HCT116 (cell line): ENCODE measurements around the gene ATP6V1E1.

Experiments
- CEBPB ChIP-seq: IDR thresholded peaks from 2 replicates; pipeline ENCODE4 v1.6.1; 2012; ENCODE audit warnings: low read depth
- CTCF ChIP-seq, 3 experiments: fragments of 200-600 bp in 1 of 3; sonication (generic) in 1 of 3; IDR thresholded peaks in 2 of 3; conservative IDR thresholded peaks in 1 of 3; 2 replicates each; pipeline ENCODE4 v1.5.1; 2012 to 2017; ENCODE audit warnings: low read depth in 2 of 3, low read length in 2 of 3, antibody characterized with exemption in 1 of 3, borderline replicate concordance in 1 of 3, control low read depth in 1 of 3, mild to moderate bottlenecking in 1 of 3, mixed read lengths in 1 of 3, mixed run types in 1 of 3, moderate library complexity in 1 of 3; ENCODE audit not compliant: insufficient read depth in 1 of 3
- EZH2phosphoT487 ChIP-seq: fragments of 200-600 bp; IDR thresholded peaks from 2 replicates; pipeline ENCODE4 v1.6.1; 2018; ENCODE audit warnings: antibody characterized with exemption, borderline replicate concordance
- MAX ChIP-seq: IDR thresholded peaks from 2 replicates; pipeline ENCODE4 v1.6.1; 2012
- POLR2A ChIP-seq: IDR thresholded peaks from 2 replicates; pipeline ENCODE4 v1.7.0; 2011; ENCODE audit warnings: borderline replicate concordance; ENCODE audit not compliant: insufficient read depth, insufficient read length; ENCODE audit errors: extremely low read depth
- RAD21 ChIP-seq: IDR thresholded peaks from 2 replicates; pipeline ENCODE4 v1.6.1; 2012; ENCODE audit warnings: low read depth, mild to moderate bottlenecking
- REST ChIP-seq: IDR thresholded peaks from 2 replicates; pipeline ENCODE4 v1.6.1; 2012; ENCODE audit warnings: low read depth
- SIN3A ChIP-seq: IDR thresholded peaks from 2 replicates; pipeline ENCODE4 v1.6.1; 2012; ENCODE audit warnings: low read depth
- TCF7L2 ChIP-seq: IDR thresholded peaks from 2 replicates; pipeline ENCODE4 v1.7.0; 2011; ENCODE audit warnings: borderline replicate concordance, inconsistent platforms; ENCODE audit not compliant: insufficient read depth, insufficient read length; ENCODE audit errors: extremely low read depth
- YY1 ChIP-seq: IDR thresholded peaks from 2 replicates; pipeline ENCODE4 v1.6.1; 2011; ENCODE audit warnings: low read length, low read depth, moderate library complexity, mild to moderate bottlenecking; ENCODE audit not compliant: insufficient replicate concordance; ENCODE audit errors: extremely low read depth
- ZNF274 ChIP-seq: fragments of 200-500 bp; sonication (Bioruptor generic); IDR thresholded peaks from 2 replicates; pipeline ENCODE4 v1.6.1; 2014; ENCODE audit warnings: mild to moderate bottlenecking, low read depth, low read length, inconsistent platforms

- TF ChIP-seq CTCF (IDR thresholded peaks at IDR 0.05 in 2 of 3, conservative IDR thresholded peaks at IDR 0.05 in 1 of 3; ENCODE audit: borderline replicate concordance in 1 of 3, insufficient read depth in 1 of 3, low read depth in 2 of 3, low read length in 2 of 3) (no peak), ZNF274 (no peak), EZH2phosphoT487 (no peak), POLR2A (no peak), TCF7L2 (no peak), SIN3A (no peak), MAX (no peak), REST (no peak), CEBPB (no peak), YY1 (no peak), RAD21 (no peak)
These were observed 64.6 kb downstream of the ATP6V1E1 start for GRCh38 chr22:17563936-17564391.
